Choroid plexus epithelial cell (primary cell): ENCODE results near the gene ERCC3.
A peak's percentile ranks its signal among the peaks of the same experiment; 100 is the strongest.

Experiments
- DNase-seq: peaks from one replicate; pipeline ENCODE4 v3.0.0-alpha.2; 2010; ENCODE audit warnings: low read depth
- H3K4me3 ChIP-seq: 2 replicates; pipeline ENCODE4 v1.5.1; 2011; ENCODE audit warnings: low read depth, mild to moderate bottlenecking, control low read depth, low read length, moderate library complexity
- TF ChIP-seq, protein P1 (sequence below): conservative IDR thresholded peaks from 2 replicates; pipeline ENCODE4 v1.5.1; 2011; ENCODE audit warnings: low read depth, mild to moderate bottlenecking, control low read depth, inconsistent platforms, low read length, moderate library complexity

The ERCC3 gene

DNA sequence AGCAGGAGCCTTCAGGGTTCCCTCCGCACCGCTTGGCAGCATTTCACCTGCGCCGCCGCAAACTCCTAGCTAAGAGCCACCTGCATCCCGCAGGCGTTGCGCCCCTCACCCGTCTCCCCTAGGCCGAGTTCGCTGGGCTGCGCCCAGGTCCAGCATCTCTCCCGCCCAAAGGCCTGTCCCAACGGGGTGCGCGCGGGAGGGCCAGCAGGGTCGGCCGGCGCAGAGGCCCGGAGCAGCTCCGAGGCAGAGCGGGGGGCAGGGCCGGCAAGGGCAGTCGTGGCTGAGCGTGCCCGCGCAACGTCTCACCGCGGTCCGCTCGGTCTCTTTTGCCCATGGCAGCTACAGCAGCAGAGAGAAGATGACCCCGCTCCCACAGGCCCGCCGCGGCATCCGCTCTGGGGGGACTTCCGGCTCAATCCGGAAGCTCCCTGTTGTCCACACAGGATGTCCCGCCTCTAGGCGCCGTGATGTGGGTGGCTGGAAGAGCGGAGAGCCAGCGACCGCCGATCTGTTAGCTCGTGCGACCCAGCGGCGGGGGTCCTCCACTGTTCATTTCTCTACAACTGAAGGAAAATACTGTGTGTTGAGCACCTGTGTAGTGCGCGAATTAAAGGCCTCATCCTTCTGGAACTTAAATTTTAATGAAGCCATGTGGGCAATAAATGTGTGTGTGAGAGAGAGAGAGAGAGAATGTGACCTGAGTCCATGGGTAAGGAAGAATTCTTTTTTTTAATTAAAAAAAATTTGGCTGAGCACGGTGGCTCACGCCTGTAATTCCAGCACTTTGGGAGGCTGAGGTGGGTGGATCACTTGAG lies at the start of gene ERCC3:
Gene ERCC3 (minus strand): TSS at position 397 of the 815 bp plus-strand sequence. CDS start 63 bp downstream, at position 334.
- peak; percentile 78 for DNase-seq
- peak within 1 kb of the TSS; percentile 75 for H3K4me3 ChIP-seq
- TF ChIP-seq, protein P1, sequence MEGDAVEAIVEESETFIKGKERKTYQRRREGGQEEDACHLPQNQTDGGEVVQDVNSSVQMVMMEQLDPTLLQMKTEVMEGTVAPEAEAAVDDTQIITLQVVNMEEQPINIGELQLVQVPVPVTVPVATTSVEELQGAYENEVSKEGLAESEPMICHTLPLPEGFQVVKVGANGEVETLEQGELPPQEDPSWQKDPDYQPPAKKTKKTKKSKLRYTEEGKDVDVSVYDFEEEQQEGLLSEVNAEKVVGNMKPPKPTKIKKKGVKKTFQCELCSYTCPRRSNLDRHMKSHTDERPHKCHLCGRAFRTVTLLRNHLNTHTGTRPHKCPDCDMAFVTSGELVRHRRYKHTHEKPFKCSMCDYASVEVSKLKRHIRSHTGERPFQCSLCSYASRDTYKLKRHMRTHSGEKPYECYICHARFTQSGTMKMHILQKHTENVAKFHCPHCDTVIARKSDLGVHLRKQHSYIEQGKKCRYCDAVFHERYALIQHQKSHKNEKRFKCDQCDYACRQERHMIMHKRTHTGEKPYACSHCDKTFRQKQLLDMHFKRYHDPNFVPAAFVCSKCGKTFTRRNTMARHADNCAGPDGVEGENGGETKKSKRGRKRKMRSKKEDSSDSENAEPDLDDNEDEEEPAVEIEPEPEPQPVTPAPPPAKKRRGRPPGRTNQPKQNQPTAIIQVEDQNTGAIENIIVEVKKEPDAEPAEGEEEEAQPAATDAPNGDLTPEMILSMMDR = no peak

DNA sequence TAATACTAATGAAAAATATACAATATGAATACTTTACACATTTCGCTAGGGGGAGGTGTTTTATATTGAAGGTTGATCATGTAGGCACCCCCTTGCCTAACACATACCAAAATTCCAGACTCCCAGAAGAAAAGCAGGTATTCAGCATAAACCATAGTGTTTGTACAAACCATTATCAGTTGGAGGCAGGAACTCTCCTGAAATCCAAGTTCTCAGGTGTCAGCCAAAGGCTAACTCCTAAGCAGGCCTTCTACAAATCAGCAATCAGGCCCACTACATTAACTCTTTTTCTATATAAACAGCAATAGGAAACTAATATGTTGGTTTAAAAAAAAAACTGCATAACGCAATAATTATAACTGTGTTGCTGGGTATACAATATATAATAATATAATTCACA lies 49.3 kb upstream of the ERCC3 start:
- DNase-seq = no peak
- H3K4me3 ChIP-seq = no peak overlapping the region
- TF ChIP-seq, protein P1 = no peak

- TF ChIP-seq, protein P1 = no peak
- DNase-seq = peak; percentile 13
- no peak overlapping the region for H3K4me3 ChIP-seq
These were observed 48.2 kb upstream of the ERCC3 start for GRCh38 chr2:127342101-127342500.

DNA sequence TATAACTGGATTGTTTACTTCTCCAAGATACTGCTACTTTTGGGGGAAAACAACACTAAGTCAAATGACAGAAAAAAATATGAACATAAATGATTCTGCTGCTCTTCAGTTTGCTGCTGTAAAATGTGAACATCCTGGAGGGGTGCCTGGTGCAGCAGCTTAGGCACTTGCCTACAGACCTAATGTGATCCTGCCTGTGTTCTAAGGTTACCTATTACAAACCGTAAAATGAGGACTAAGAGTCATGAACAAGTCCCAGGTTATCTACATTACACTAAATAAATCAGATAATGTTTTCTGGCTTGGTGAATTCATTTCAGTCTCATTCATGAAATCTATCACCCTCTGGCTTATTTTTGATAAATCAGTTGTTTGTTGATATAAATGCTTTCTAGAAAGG lies 38.4 kb upstream of the ERCC3 start:
- no peak overlapping the region for H3K4me3 ChIP-seq
- TF ChIP-seq, protein P1 = no peak
- DNase-seq = no peak

- TF ChIP-seq, protein P1 = no peak
- no peak for DNase-seq
- H3K4me3 ChIP-seq = no peak overlapping the region
These were observed 36.8 kb upstream of the ERCC3 start for GRCh38 chr2:127330753-127331152.

DNA sequence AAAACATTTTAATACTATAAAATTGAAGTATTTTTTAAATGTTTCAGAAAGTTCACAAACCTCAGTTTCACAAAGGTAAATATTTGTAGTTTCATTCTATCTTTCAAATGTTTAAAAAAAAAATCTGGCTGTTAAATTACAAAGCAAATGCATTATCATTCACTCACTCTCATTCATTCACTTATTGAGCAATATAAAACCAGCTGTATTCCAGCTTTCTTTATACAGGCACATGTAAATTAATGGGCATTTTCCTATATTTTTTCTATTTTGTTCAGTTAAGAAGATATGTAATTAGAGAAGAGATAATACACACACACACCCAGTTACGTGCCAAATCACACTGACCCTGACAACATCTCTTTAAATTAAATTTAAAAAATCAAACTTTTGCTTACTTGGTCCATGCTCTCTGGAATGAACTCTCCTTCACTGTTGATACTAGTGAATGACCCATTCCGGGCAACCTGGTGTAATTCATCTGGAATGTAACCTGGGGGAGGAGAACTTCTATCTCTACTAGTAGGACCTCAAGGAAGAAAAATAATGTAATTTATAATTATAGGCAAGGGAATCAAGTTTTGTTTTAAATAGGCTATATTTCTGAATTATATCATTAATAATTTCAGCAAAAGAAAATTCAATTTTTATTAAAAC lies 32.5 kb upstream of the ERCC3 start:
- peak; percentile 36 for DNase-seq
- no peak overlapping the region for H3K4me3 ChIP-seq

More for the DNA sequence above, 32.5 kb upstream of the ERCC3 start:
- TF ChIP-seq, protein P1 = no peak
